Measurements from ENCODE around the gene FCHSD2.
"Not testable (repeated sequence)": the region's sequence is repeated elsewhere in the genome, so short reads cannot be mapped to it uniquely, and the experiment has no call there.

Gene FCHSD2

GRCh38 chr11:72860592-72860991, 281.5 kb downstream of the FCHSD2 start:
- no peak for DNase-seq

- no peak for DNase-seq
These were observed 282.1 kb downstream of the FCHSD2 start for GRCh38 chr11:72860010-72860409.

- no peak for DNase-seq
These were observed 283.0 kb downstream of the FCHSD2 start for GRCh38 chr11:72859126-72859525.

- DNase-seq: not testable (repeated sequence)
These were observed 283.9 kb downstream of the FCHSD2 start for GRCh38 chr11:72858267-72858666.

- no peak for DNase-seq
These were observed 285.4 kb downstream of the FCHSD2 start for GRCh38 chr11:72856551-72857345.

GRCh38 chr11:72856065-72856464, 286.1 kb downstream of the FCHSD2 start:
- no peak for DNase-seq

- DNase-seq: no peak
These were observed 290.4 kb downstream of the FCHSD2 start for GRCh38 chr11:72851726-72852125.

GRCh38 chr11:72850832-72851231, 291.3 kb downstream of the FCHSD2 start:
- no peak for DNase-seq

- DNase-seq: no peak
These were observed 293.2 kb downstream of the FCHSD2 start for GRCh38 chr11:72848846-72849466.

- DNase-seq: no peak
These were observed 297.8 kb downstream of the FCHSD2 start for GRCh38 chr11:72844356-72844755.

- no peak for DNase-seq
These were observed 299.3 kb downstream of the FCHSD2 start for GRCh38 chr11:72842653-72843330.

- no peak for DNase-seq
These were observed 300.0 kb downstream of the FCHSD2 start for GRCh38 chr11:72842126-72842525.

GRCh38 chr11:72841397-72841796, 300.7 kb downstream of the FCHSD2 start:
- DNase-seq: no peak

GRCh38 chr11:72840780-72841179, 301.3 kb downstream of the FCHSD2 start:
- no peak for DNase-seq

GRCh38 chr11:72838691-72839305, 303.3 kb downstream of the FCHSD2 start:
- no peak for DNase-seq

GRCh38 chr11:72836111-72836510, 306.0 kb downstream of the FCHSD2 start:
- DNase-seq: no peak

GRCh38 chr11:72834905-72835304, 307.2 kb downstream of the FCHSD2 start:
- DNase-seq: no peak

- DNase-seq: no peak
These were observed 308.2 kb downstream of the FCHSD2 start for GRCh38 chr11:72833811-72834493.

GRCh38 chr11:72833083-72833733, 308.9 kb downstream of the FCHSD2 start:
- no peak for DNase-seq

GRCh38 chr11:72832301-72833082, 309.6 kb downstream of the FCHSD2 start:
- no peak for DNase-seq

GRCh38 chr11:72831521-72832300, 310.4 kb downstream of the FCHSD2 start:
- peak; percentile 56 for DNase-seq

Data from stimulated activated CD4-positive, alpha-beta T cell treated with anti-CD3 and anti-CD28 coated beads, Interleukin-1b, Interleukin-23, amount 100 ng/mL, for 48 hours (primary cell).